Keratinocyte (primary cell): ENCODE measurements around the gene AGPAT2. TPM values are rescaled to one million over a fixed set of nuclear protein-coding genes. Genes with fewer than 3 reads are reported as not detected.

ENCODE experiments used
- DNase-seq: peaks from one replicate; pipeline ENCODE4 v3.0.0-alpha.2; 2011; ENCODE audit warnings: low read depth, missing footprints, low spot score
- FAIRE-seq: peaks from 2 replicates; lab custom pipeline; 2011; peaks lifted over from hg19 to GRCh38; lab: Jason Lieb, UNC
- H2AFZ ChIP-seq: 2 replicates; pipeline ENCODE4 v1.6.0; 2012; ENCODE audit warnings: low read length, control low read depth, inconsistent platforms; ENCODE audit not compliant: control insufficient read depth
- H3K27ac ChIP-seq: 2 replicates; pipeline ENCODE4 v1.5.1; 2011; ENCODE audit warnings: low read length; ENCODE audit not compliant: control insufficient read depth, insufficient read depth
- H3K27me3 ChIP-seq: 3 replicates; pipeline ENCODE4 v1.6.0; 2011; ENCODE audit warnings: low read length; ENCODE audit not compliant: control insufficient read depth, insufficient read depth; ENCODE audit errors: extremely low read depth
- H3K36me3 ChIP-seq, 2 experiments: 2 replicates in 1 of 2; 3 replicates in 1 of 2; pipeline ENCODE4 v1.5.1; 2011; ENCODE audit warnings: low read length in 2 of 2, mild to moderate bottlenecking in 1 of 2; ENCODE audit not compliant: control insufficient read depth in 2 of 2, insufficient read depth in 2 of 2; ENCODE audit errors: extremely low read depth in 1 of 2
- H3K4me1 ChIP-seq: 3 replicates; pipeline ENCODE4 v1.5.1; 2011; ENCODE audit warnings: low read length; ENCODE audit not compliant: control insufficient read depth, insufficient read depth; ENCODE audit errors: extremely low read depth
- H3K4me2 ChIP-seq: 3 replicates; pipeline ENCODE4 v1.6.0; 2011; ENCODE audit warnings: low read depth, low read length; ENCODE audit not compliant: control insufficient read depth, insufficient read depth; ENCODE audit errors: extremely low read depth
- H3K4me3 ChIP-seq, 3 experiments: fragments of 200-600 bp in 1 of 3; sonication (generic) in 1 of 3; 2 replicates in 2 of 3; 3 replicates in 1 of 3; pipeline ENCODE4 v1.5.1; 2011 to 2016; ENCODE audit warnings: low read length in 3 of 3, mild to moderate bottlenecking in 3 of 3, control low read depth in 2 of 3, inconsistent platforms in 1 of 3, low read depth in 1 of 3, mixed read lengths in 1 of 3, mixed run types in 1 of 3, moderate library complexity in 1 of 3; ENCODE audit not compliant: control insufficient read depth in 2 of 3, insufficient read depth in 2 of 3; ENCODE audit errors: extremely low read depth in 1 of 3
- H3K79me2 ChIP-seq: 2 replicates; pipeline ENCODE4 v1.6.0; 2012; ENCODE audit warnings: low read length; ENCODE audit not compliant: control insufficient read depth, insufficient read depth
- H3K9ac ChIP-seq: 3 replicates; pipeline ENCODE4 v1.6.0; 2011; ENCODE audit warnings: low read length; ENCODE audit not compliant: control insufficient read depth, insufficient read depth; ENCODE audit errors: extremely low read depth
- H3K9me1 ChIP-seq: 3 replicates; pipeline ENCODE4 v1.6.0; 2011; ENCODE audit warnings: low read length; ENCODE audit not compliant: control insufficient read depth, insufficient read depth; ENCODE audit errors: extremely low read depth
- H3K9me3 ChIP-seq: 2 replicates; pipeline ENCODE4 v1.5.1; 2012; ENCODE audit warnings: low read depth, low read length; ENCODE audit not compliant: control insufficient read depth
- H4K20me1 ChIP-seq: 3 replicates; pipeline ENCODE4 v1.6.0; 2011; ENCODE audit warnings: low read length; ENCODE audit not compliant: control insufficient read depth, insufficient read depth; ENCODE audit errors: extremely low read depth
- CTCF ChIP-seq, 3 experiments: IDR thresholded peaks in 1 of 3; conservative IDR thresholded peaks in 1 of 3; optimal IDR thresholded peaks in 1 of 3; 2 replicates in 2 of 3; 3 replicates in 1 of 3; pipeline versions ENCODE3 to v1.5.1; 2011; ENCODE audit warnings: low read length in 3 of 3, mild to moderate bottlenecking in 3 of 3, moderate library complexity in 2 of 3, control low read depth in 1 of 3, inconsistent platforms in 1 of 3; ENCODE audit not compliant: insufficient read depth in 2 of 3; ENCODE audit errors: extremely low read depth in 1 of 3
- EZH2 ChIP-seq: IDR thresholded peaks from one replicate; pipeline ENCODE4 v1.6.1; 2012; ENCODE audit warnings: inconsistent platforms, mild to moderate bottlenecking, low read length, moderate library complexity
- dilution Hi-C: fragments of 300-500 bp; cut with MboI; formaldehyde crosslinking; loops from one replicate; pipeline ENCODE4 v1.7.0; 2020; ENCODE audit warnings: low sequenced_read_pairs; ENCODE audit not compliant: extremely low pct_ligation_motif_present
- polyA plus RNA-seq, 5 experiments: library from polyadenylated mRNA; depleted of rRNA in 3 of 5; stranded (reverse) in 3 of 5; stranded (forward) in 1 of 5; unstranded in 1 of 5; fragments of >200 nt; gene quantifications; 1 replicate in 1 of 5; 2 replicates in 3 of 5; 3 replicates in 1 of 5; pipeline versions ENCODE4 v1.2.1 to v1.2.3, GENCODE V29; 2011 to 2012; ENCODE audit warnings: missing spikeins in 2 of 5, low read depth in 1 of 5, low replicate concordance in 1 of 5
- small RNA-seq, 3 experiments: library from RNA; depleted of rRNA; stranded (forward); fragments of <200 nt; gene quantifications; one replicate each; pipeline ENCODE3, GENCODE V24; 2012; ENCODE audit warnings: low read depth in 3 of 3, low replicate concordance in 1 of 3; ENCODE audit not compliant: insufficient read length in 3 of 3

Gene AGPAT2
- polyA plus RNA-seq, 1 donor (not counting 4 experiments of a cell fraction or from before 2014, with no cell fraction given), result 26.5 TPM

- Histone ChIP-seq H2AFZ (peak overlapping the region; percentile 32), H3K9ac (peak overlapping the region; percentile 94), H3K9me1 (no peaks in the 10 kb centered on the region), H3K36me3 (no peaks in the 10 kb centered on the region), H3K27me3 (no peaks in the 10 kb centered on the region), H3K4me1 (peaks cover 59% of the 10 kb centered on the region), H3K4me3 (peak overlapping the region in 1 of 3 experiments; percentile 3), H3K4me2 (peak overlapping the region; percentile 84), H3K9me3 (no peaks in the 10 kb centered on the region), H3K27ac (peak overlapping the region; percentile 99), H3K79me2 (no peaks in the 10 kb centered on the region), H4K20me1 (no peaks in the 10 kb centered on the region)
- dilution Hi-C loops, result no loop called here
- FAIRE-seq (no peak), DNase-seq (no peak)
- no peak for TF ChIP-seq CTCF (optimal IDR thresholded peaks at IDR 0.05 in 1 of 3, IDR thresholded peaks at IDR 0.05 in 1 of 3, conservative IDR thresholded peaks at IDR 0.05 in 1 of 3; ENCODE audit: extremely low read depth in 1 of 3, insufficient read depth in 2 of 3, low read length in 3 of 3)
- no peak for TF ChIP-seq EZH2
Observed at GRCh38 chr9:136624184-136624951, 62.9 kb downstream of the AGPAT2 start.

- peak overlapping the region in 2 of 3 experiments; percentile 14 to 38 for H3K4me3 ChIP-seq
- H2AFZ ChIP-seq, result peak overlapping the region; percentile 32
Observed at GRCh38 chr9:136623842-136624183, 63.4 kb downstream of the AGPAT2 start.

More at GRCh38 chr9:136623842-136624183, 63.4 kb downstream of the AGPAT2 start:
- DNase-seq, result peak; percentile 91
- no peaks in the 10 kb centered on the region for H3K9me1 ChIP-seq
- peak; percentile 79 for FAIRE-seq
- H3K27ac ChIP-seq, result peak overlapping the region; percentile 99
- dilution Hi-C loops, result no loop called here
- no peaks in the 10 kb centered on the region for H3K79me2 ChIP-seq
- H4K20me1 ChIP-seq, result no peaks in the 10 kb centered on the region
- peak overlapping the region; percentile 94 for H3K9ac ChIP-seq
- no peaks in the 10 kb centered on the region for H3K36me3 ChIP-seq
- TF ChIP-seq CTCF (optimal IDR thresholded peaks at IDR 0.05 in 1 of 3, IDR thresholded peaks at IDR 0.05 in 1 of 3, conservative IDR thresholded peaks at IDR 0.05 in 1 of 3; ENCODE audit: extremely low read depth in 1 of 3, insufficient read depth in 2 of 3, low read length in 3 of 3) (no peak), EZH2 (no peak)
- H3K27me3 ChIP-seq, result peaks cover 4% of the 10 kb centered on the region
- H3K9me3 ChIP-seq, result no peaks in the 10 kb centered on the region
- H3K4me2 ChIP-seq, result peak overlapping the region; percentile 84
- H3K4me1 ChIP-seq, result peaks cover 59% of the 10 kb centered on the region

Small RNA genes within 50 kb of the gene (small RNA-seq; reads per million reads assigned to genes)
- gene MIR126, result 223 to 6,814 (median 3,512) reads per million in 3 experiments

Other genes with a start within 250 kb of the AGPAT2 start
- 4.4 to 6.5 TPM (median 5.2 TPM) in 3 replicates for gene INPP5E, start 247.6 kb downstream of the AGPAT2 start, polyA plus RNA-seq
- 12.2 to 33.1 TPM (median 15.8 TPM) in 3 replicates for gene SEC16A, start 204.4 kb downstream of the AGPAT2 start, polyA plus RNA-seq
- 6.1 to 10.6 TPM (median 9.2 TPM) in 3 replicates for gene NOTCH1, start 141.4 kb downstream of the AGPAT2 start, polyA plus RNA-seq
- 4.2 to 10.5 TPM (median 6.2 TPM) in 3 replicates for gene EGFL7, start 24.5 kb downstream of the AGPAT2 start, polyA plus RNA-seq
- gene DIPK1B, start 25.1 kb upstream of the AGPAT2 start, polyA plus RNA-seq, result 0.03 to 0.26 TPM in 2 of 3 replicates, not detected in the other
- not detected in 3 replicates for gene LCN10, start 55.5 kb upstream of the AGPAT2 start, polyA plus RNA-seq
- not detected in 3 replicates for gene LCN6, start 61.1 kb upstream of the AGPAT2 start, polyA plus RNA-seq
- gene LCN8, start 70.8 kb upstream of the AGPAT2 start, polyA plus RNA-seq, result not detected in 3 replicates
- not detected in 3 replicates for gene LCN15, start 77.1 kb upstream of the AGPAT2 start, polyA plus RNA-seq
- 85.5 to 118 TPM (median 99.9 TPM) in 3 replicates for gene TMEM141, start 103.9 kb upstream of the AGPAT2 start, polyA plus RNA-seq
- 0.03 to 0.08 TPM (median 0.06 TPM) in 3 replicates for gene CCDC183, start 108.9 kb upstream of the AGPAT2 start, polyA plus RNA-seq
- gene RABL6, start 120.5 kb upstream of the AGPAT2 start, polyA plus RNA-seq, result 46.3 to 51.1 TPM (median 51.0 TPM) in 3 replicates
- 0.10 to 0.21 TPM (median 0.12 TPM) in 3 replicates for gene AJM1, start 155.0 kb upstream of the AGPAT2 start, polyA plus RNA-seq
- 68.8 to 113 TPM (median 97.9 TPM) in 3 replicates for gene PHPT1, start 162.0 kb upstream of the AGPAT2 start, polyA plus RNA-seq
- 0.49 to 0.82 TPM (median 0.62 TPM) in 3 replicates for gene MAMDC4, start 164.9 kb upstream of the AGPAT2 start, polyA plus RNA-seq
- 329 to 354 TPM (median 343 TPM) in 3 replicates for gene EDF1, start 178.9 kb upstream of the AGPAT2 start, polyA plus RNA-seq
- gene TRAF2, start 199.1 kb upstream of the AGPAT2 start, polyA plus RNA-seq, result 9.9 to 12.9 TPM (median 10.6 TPM) in 3 replicates